ENCODE data around the gene ABLIM2.

Gene ABLIM2

GRCh38 chr4:8101213-8102075 lies 57.2 kb downstream of the ABLIM2 start:
- DNase-seq, result no peak

- no peak for DNase-seq
These were observed 58.6 kb downstream of the ABLIM2 start for GRCh38 chr4:8099981-8100464.

- no peak for DNase-seq
These were observed 60.1 kb downstream of the ABLIM2 start for GRCh38 chr4:8098506-8098905.

- DNase-seq, result no peak
These were observed 60.8 kb downstream of the ABLIM2 start for GRCh38 chr4:8097721-8098345.

GRCh38 chr4:8097141-8097541 lies 61.5 kb downstream of the ABLIM2 start:
- DNase-seq, result no peak

- DNase-seq, result no peak
These were observed 61.9 kb downstream of the ABLIM2 start for GRCh38 chr4:8096690-8097061.

GRCh38 chr4:8095956-8096689 lies 62.5 kb downstream of the ABLIM2 start:
- no peak for DNase-seq

- DNase-seq, result no peak
These were observed 64.9 kb downstream of the ABLIM2 start for GRCh38 chr4:8093587-8094274.

GRCh38 chr4:8092282-8092681 lies 66.3 kb downstream of the ABLIM2 start:
- DNase-seq, result no peak

GRCh38 chr4:8090744-8091301 lies 67.8 kb downstream of the ABLIM2 start:
- no peak for DNase-seq

GRCh38 chr4:8090312-8090711 lies 68.3 kb downstream of the ABLIM2 start:
- no peak for DNase-seq

GRCh38 chr4:8089862-8090261 lies 68.8 kb downstream of the ABLIM2 start:
- DNase-seq, result no peak

- no peak for DNase-seq
These were observed 69.6 kb downstream of the ABLIM2 start for GRCh38 chr4:8088966-8089491.

- no peak for DNase-seq
These were observed 70.6 kb downstream of the ABLIM2 start for GRCh38 chr4:8087921-8088495.

- DNase-seq, result no peak
These were observed 71.7 kb downstream of the ABLIM2 start for GRCh38 chr4:8086783-8087445.

- DNase-seq, result no peak
These were observed 73.0 kb downstream of the ABLIM2 start for GRCh38 chr4:8085491-8086117.

- DNase-seq, result no peak
These were observed 73.7 kb downstream of the ABLIM2 start for GRCh38 chr4:8084712-8085490.

GRCh38 chr4:8084031-8084660 lies 74.5 kb downstream of the ABLIM2 start:
- DNase-seq, result no peak

GRCh38 chr4:8083086-8083825 lies 75.4 kb downstream of the ABLIM2 start:
- no peak for DNase-seq

Data from activated CD4-positive, alpha-beta T cell treated with anti-CD3 and anti-CD28 coated beads, Interleukin-2, amount 50 U/mL, for 16 hours (primary cell).